Parathyroid adenoma (tissue), 2 donors: ENCODE measurements around the gene RABAC1.

Experiments used
- H2AFZ ChIP-seq: fragments of 300-600 bp; sonication (generic); one replicate; pipeline ENCODE4 v1.7.0; 2017; ENCODE audit warnings: antibody characterized with exemption, mild to moderate bottlenecking
- H3K27ac ChIP-seq: fragments of 300-600 bp; sonication (generic); one replicate; pipeline ENCODE4 v1.7.0; 2017
- H3K27me3 ChIP-seq: fragments of 300-600 bp; sonication (generic); one replicate; pipeline ENCODE4 v1.7.0; 2017; ENCODE audit warnings: low read length; ENCODE audit not compliant: control insufficient read depth, insufficient read depth
- H3K36me3 ChIP-seq: fragments of 300-600 bp; sonication (generic); one replicate; pipeline ENCODE4 v1.7.0; 2017; ENCODE audit warnings: low read length; ENCODE audit not compliant: control insufficient read depth, insufficient read depth
- H3K4me1 ChIP-seq: fragments of 300-600 bp; sonication (generic); one replicate; pipeline ENCODE4 v1.7.0; 2017; ENCODE audit warnings: control low read depth
- H3K4me2 ChIP-seq: fragments of 300-600 bp; sonication (generic); one replicate; pipeline ENCODE4 v1.7.0; 2017; ENCODE audit warnings: low read length
- H3K4me3 ChIP-seq: fragments of 300-600 bp; sonication (generic); one replicate; pipeline ENCODE4 v1.7.0; 2017; ENCODE audit warnings: low read depth, low read length
- H3K79me2 ChIP-seq: fragments of 300-600 bp; sonication (generic); one replicate; pipeline ENCODE4 v1.7.0; 2017; ENCODE audit warnings: control low read depth
- H3K9ac ChIP-seq: fragments of 300-600 bp; sonication (generic); one replicate; pipeline ENCODE4 v1.7.0; 2017; ENCODE audit warnings: mild to moderate bottlenecking
- H3K9me3 ChIP-seq: fragments of 300-600 bp; sonication (generic); one replicate; pipeline ENCODE4 v1.7.0; 2017; ENCODE audit warnings: low read length; ENCODE audit not compliant: control insufficient read depth
- CTCF ChIP-seq: fragments of 300-600 bp; sonication (generic); IDR thresholded peaks from one replicate; pipeline ENCODE4 v1.7.0; 2017; ENCODE audit warnings: antibody characterized with exemption, mild to moderate bottlenecking
- donor health status: primary hyperparathyroidism.

RABAC1 gene

GRCh38 chr19:41988947-41989346 is 29.8 kb upstream of the RABAC1 start:
- Histone ChIP-seq H3K36me3 (no peaks in the 10 kb centered on the region), H3K4me3 (no peak overlapping the region), H3K9ac (no peak overlapping the region), H3K9me3 (no peaks in the 10 kb centered on the region), H3K79me2 (no peaks in the 10 kb centered on the region), H3K27me3 (no peaks in the 10 kb centered on the region), H3K27ac (no peak overlapping the region), H2AFZ (no peak overlapping the region), H3K4me1 (peaks cover 7% of the 10 kb centered on the region), H3K4me2 (no peak overlapping the region)
- no peak for TF ChIP-seq CTCF

GRCh38 chr19:41987141-41987860 is 28.2 kb upstream of the RABAC1 start:
- Histone ChIP-seq H3K4me2 (no peak overlapping the region), H3K27ac (no peak overlapping the region), H2AFZ (no peak overlapping the region)

GRCh38 chr19:41984961-41985360 is 25.8 kb upstream of the RABAC1 start:
- H3K36me3 ChIP-seq, result no peaks in the 10 kb centered on the region
- no peaks in the 10 kb centered on the region for H3K27me3 ChIP-seq
- no peak overlapping the region for H2AFZ ChIP-seq
- H3K4me3 ChIP-seq, result no peak overlapping the region
- H3K4me1 ChIP-seq, result no peaks in the 10 kb centered on the region
- no peak overlapping the region for H3K9ac ChIP-seq
- H3K27ac ChIP-seq, result no peak overlapping the region
- no peaks in the 10 kb centered on the region for H3K9me3 ChIP-seq
- H3K4me2 ChIP-seq, result no peak overlapping the region
- TF ChIP-seq CTCF, result no peak
- H3K79me2 ChIP-seq, result no peaks in the 10 kb centered on the region

More at GRCh38 chr19:41987141-41987860, 28.2 kb upstream of the RABAC1 start:
- H3K9ac ChIP-seq, result no peak overlapping the region
- no peaks in the 10 kb centered on the region for H3K9me3 ChIP-seq
- peaks cover 7% of the 10 kb centered on the region for H3K4me1 ChIP-seq
- H3K27me3 ChIP-seq, result no peaks in the 10 kb centered on the region
- H3K79me2 ChIP-seq, result no peaks in the 10 kb centered on the region
- no peak overlapping the region for H3K4me3 ChIP-seq
- no peak for TF ChIP-seq CTCF
- H3K36me3 ChIP-seq, result no peaks in the 10 kb centered on the region

GRCh38 chr19:41981724-41982123 is 22.6 kb upstream of the RABAC1 start:
- H3K4me1 ChIP-seq, result no peaks in the 10 kb centered on the region
- no peak for TF ChIP-seq CTCF
- H3K36me3 ChIP-seq, result no peaks in the 10 kb centered on the region
- no peaks in the 10 kb centered on the region for H3K27me3 ChIP-seq
- no peaks in the 10 kb centered on the region for H3K79me2 ChIP-seq
- no peak overlapping the region for H3K9ac ChIP-seq
- no peak overlapping the region for H3K27ac ChIP-seq
- no peak overlapping the region for H3K4me3 ChIP-seq
- H3K4me2 ChIP-seq, result no peak overlapping the region
- no peaks in the 10 kb centered on the region for H3K9me3 ChIP-seq
- H2AFZ ChIP-seq, result no peak overlapping the region

- H3K4me1 ChIP-seq, result no peaks in the 10 kb centered on the region
- TF ChIP-seq CTCF, result no peak
- H3K9ac ChIP-seq, result no peak overlapping the region
- H3K4me2 ChIP-seq, result no peak overlapping the region
- H3K9me3 ChIP-seq, result no peaks in the 10 kb centered on the region
- H2AFZ ChIP-seq, result no peak overlapping the region
- H3K4me3 ChIP-seq, result no peak overlapping the region
- H3K27ac ChIP-seq, result no peak overlapping the region
- H3K79me2 ChIP-seq, result no peaks in the 10 kb centered on the region
- no peaks in the 10 kb centered on the region for H3K36me3 ChIP-seq
- H3K27me3 ChIP-seq, result no peaks in the 10 kb centered on the region
These were observed 19.3 kb upstream of the RABAC1 start for GRCh38 chr19:41978470-41978869.
